ENCODE results near the gene STK24.

STK24 gene

DNA sequence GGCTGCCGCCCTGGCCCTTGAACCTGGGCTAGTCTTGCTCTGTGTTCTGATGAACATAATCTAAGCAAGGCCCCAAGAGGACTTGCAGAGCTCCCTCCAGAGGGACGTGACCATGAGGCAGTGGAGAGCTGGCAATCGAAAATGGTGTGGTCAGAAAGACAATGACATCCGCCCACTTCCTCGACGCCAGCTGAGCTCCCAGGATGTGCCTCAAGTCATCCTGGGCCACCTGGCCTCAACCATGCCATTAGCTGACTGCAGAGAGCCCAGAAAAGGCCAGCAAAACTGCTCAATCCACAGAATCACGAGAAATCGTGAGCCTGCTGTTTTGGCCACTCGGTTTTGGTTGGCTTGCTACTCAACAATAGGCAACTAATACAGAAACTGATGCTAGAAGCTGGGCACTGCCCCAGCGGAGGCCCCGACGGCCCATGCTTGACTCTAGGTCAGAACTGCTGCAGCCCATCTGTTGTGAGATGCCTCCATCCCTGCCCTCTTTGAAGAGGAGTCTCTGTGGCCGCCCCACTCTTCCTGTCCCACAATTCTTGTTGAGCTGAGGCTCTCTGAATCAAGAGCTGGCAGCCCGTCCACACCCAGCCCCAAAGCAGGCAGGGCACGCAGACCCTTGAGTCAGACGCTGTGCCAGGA is 53.3 kb downstream of the STK24 start:
- TF ChIP-seq ARNTL (CRISPR knock-in tag; IDR thresholded peaks at IDR 0.05; ENCODE audit: borderline replicate concordance, low read depth): no peak
- TF ChIP-seq, protein P1, sequence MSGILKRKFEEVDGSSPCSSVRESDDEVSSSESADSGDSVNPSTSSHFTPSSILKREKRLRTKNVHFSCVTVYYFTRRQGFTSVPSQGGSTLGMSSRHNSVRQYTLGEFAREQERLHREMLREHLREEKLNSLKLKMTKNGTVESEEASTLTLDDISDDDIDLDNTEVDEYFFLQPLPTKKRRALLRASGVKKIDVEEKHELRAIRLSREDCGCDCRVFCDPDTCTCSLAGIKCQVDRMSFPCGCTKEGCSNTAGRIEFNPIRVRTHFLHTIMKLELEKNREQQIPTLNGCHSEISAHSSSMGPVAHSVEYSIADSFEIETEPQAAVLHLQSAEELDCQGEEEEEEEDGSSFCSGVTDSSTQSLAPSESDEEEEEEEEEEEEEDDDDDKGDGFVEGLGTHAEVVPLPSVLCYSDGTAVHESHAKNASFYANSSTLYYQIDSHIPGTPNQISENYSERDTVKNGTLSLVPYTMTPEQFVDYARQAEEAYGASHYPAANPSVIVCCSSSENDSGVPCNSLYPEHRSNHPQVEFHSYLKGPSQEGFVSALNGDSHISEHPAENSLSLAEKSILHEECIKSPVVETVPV (CRISPR knock-in tag; IDR thresholded peaks at IDR 0.05): no peak
- no peak for TF ChIP-seq ZFP3 (CRISPR knock-in tag; IDR thresholded peaks at IDR 0.05)
- TF ChIP-seq, protein P2, sequence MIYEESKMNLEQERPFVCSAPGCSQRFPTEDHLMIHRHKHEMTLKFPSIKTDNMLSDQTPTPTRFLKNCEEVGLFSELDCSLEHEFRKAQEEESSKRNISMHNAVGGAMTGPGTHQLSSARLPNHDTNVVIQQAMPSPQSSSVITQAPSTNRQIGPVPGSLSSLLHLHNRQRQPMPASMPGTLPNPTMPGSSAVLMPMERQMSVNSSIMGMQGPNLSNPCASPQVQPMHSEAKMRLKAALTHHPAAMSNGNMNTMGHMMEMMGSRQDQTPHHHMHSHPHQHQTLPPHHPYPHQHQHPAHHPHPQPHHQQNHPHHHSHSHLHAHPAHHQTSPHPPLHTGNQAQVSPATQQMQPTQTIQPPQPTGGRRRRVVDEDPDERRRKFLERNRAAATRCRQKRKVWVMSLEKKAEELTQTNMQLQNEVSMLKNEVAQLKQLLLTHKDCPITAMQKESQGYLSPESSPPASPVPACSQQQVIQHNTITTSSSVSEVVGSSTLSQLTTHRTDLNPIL (CRISPR knock-in tag; IDR thresholded peaks at IDR 0.05; ENCODE audit: low read depth): no peak
- no peak for TF ChIP-seq SNAI2 (CRISPR knock-in tag; IDR thresholded peaks at IDR 0.05)
- TF ChIP-seq TCF4 (CRISPR knock-in tag; IDR thresholded peaks at IDR 0.05; ENCODE audit: borderline replicate concordance): no peak
- no peak for TF ChIP-seq GLIS3 (CRISPR knock-in tag; IDR thresholded peaks at IDR 0.05)
- TF ChIP-seq PPARA (CRISPR knock-in tag; IDR thresholded peaks at IDR 0.05; ENCODE audit: borderline replicate concordance): no peak
- no peak for TF ChIP-seq ZNF8 (CRISPR knock-in tag; IDR thresholded peaks at IDR 0.05)
- no peak for TF ChIP-seq ESRRG (CRISPR knock-in tag; IDR thresholded peaks at IDR 0.05)
- TF ChIP-seq, protein P3, sequence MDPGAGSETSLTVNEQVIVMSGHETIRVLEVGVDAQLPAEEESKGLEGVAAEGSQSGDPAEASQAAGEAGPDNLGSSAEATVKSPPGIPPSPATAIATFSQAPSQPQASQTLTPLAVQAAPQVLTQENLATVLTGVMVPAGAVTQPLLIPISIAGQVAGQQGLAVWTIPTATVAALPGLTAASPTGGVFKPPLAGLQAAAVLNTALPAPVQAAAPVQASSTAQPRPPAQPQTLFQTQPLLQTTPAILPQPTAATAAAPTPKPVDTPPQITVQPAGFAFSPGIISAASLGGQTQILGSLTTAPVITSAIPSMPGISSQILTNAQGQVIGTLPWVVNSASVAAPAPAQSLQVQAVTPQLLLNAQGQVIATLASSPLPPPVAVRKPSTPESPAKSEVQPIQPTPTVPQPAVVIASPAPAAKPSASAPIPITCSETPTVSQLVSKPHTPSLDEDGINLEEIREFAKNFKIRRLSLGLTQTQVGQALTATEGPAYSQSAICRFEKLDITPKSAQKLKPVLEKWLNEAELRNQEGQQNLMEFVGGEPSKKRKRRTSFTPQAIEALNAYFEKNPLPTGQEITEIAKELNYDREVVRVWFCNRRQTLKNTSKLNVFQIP (CRISPR knock-in tag; IDR thresholded peaks at IDR 0.05; ENCODE audit: borderline replicate concordance, low read depth): no peak
- TF ChIP-seq, protein P4, sequence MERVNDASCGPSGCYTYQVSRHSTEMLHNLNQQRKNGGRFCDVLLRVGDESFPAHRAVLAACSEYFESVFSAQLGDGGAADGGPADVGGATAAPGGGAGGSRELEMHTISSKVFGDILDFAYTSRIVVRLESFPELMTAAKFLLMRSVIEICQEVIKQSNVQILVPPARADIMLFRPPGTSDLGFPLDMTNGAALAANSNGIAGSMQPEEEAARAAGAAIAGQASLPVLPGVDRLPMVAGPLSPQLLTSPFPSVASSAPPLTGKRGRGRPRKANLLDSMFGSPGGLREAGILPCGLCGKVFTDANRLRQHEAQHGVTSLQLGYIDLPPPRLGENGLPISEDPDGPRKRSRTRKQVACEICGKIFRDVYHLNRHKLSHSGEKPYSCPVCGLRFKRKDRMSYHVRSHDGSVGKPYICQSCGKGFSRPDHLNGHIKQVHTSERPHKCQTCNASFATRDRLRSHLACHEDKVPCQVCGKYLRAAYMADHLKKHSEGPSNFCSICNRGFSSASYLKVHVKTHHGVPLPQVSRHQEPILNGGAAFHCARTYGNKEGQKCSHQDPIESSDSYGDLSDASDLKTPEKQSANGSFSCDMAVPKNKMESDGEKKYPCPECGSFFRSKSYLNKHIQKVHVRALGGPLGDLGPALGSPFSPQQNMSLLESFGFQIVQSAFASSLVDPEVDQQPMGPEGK (CRISPR knock-in tag; IDR thresholded peaks at IDR 0.05; ENCODE audit: borderline replicate concordance): no peak
- TF ChIP-seq OSR1 (CRISPR knock-in tag; IDR thresholded peaks at IDR 0.05): no peak
- TF ChIP-seq, protein P5, sequence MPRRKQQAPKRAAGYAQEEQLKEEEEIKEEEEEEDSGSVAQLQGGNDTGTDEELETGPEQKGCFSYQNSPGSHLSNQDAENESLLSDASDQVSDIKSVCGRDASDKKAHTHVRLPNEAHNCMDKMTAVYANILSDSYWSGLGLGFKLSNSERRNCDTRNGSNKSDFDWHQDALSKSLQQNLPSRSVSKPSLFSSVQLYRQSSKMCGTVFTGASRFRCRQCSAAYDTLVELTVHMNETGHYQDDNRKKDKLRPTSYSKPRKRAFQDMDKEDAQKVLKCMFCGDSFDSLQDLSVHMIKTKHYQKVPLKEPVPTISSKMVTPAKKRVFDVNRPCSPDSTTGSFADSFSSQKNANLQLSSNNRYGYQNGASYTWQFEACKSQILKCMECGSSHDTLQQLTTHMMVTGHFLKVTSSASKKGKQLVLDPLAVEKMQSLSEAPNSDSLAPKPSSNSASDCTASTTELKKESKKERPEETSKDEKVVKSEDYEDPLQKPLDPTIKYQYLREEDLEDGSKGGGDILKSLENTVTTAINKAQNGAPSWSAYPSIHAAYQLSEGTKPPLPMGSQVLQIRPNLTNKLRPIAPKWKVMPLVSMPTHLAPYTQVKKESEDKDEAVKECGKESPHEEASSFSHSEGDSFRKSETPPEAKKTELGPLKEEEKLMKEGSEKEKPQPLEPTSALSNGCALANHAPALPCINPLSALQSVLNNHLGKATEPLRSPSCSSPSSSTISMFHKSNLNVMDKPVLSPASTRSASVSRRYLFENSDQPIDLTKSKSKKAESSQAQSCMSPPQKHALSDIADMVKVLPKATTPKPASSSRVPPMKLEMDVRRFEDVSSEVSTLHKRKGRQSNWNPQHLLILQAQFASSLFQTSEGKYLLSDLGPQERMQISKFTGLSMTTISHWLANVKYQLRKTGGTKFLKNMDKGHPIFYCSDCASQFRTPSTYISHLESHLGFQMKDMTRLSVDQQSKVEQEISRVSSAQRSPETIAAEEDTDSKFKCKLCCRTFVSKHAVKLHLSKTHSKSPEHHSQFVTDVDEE (CRISPR knock-in tag; IDR thresholded peaks at IDR 0.05): no peak
- no peak for TF ChIP-seq ZFP30 (CRISPR knock-in tag; IDR thresholded peaks at IDR 0.05)
- no peak for TF ChIP-seq TOX (CRISPR knock-in tag; IDR thresholded peaks at IDR 0.05; ENCODE audit: borderline replicate concordance)
- no peak for TF ChIP-seq ZC3H10 (CRISPR knock-in tag; IDR thresholded peaks at IDR 0.05)
- TF ChIP-seq ISL1 (CRISPR knock-in tag; IDR thresholded peaks at IDR 0.05): no peak
- TF ChIP-seq RARB (CRISPR knock-in tag; IDR thresholded peaks at IDR 0.05): no peak
- no peak for ATAC-seq

DNA sequence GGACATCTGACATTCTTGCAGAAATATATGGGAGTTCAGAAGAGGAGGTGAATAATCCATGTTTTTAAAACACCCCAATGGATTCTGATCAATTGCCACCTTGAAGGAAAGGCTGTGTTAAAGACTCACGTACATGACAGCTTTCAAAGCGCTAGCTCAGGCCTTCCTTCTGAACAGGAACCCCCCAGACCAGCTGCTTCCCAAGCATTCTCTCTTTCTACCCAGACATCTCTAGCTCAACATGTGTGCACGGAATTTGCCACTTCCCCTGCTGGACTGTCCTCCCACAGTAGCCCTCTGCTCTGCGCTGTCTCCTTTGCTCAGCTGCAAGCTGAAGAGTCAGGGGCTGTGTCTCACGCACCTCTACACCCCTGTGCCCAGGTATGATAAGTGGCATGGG is 54.5 kb downstream of the STK24 start:
- TF ChIP-seq TCF4 (CRISPR knock-in tag; IDR thresholded peaks at IDR 0.05; ENCODE audit: borderline replicate concordance): no peak
- TF ChIP-seq CSDC2 (CRISPR knock-in tag; IDR thresholded peaks at IDR 0.05): no peak
- TF ChIP-seq, protein P4 (CRISPR knock-in tag; IDR thresholded peaks at IDR 0.05; ENCODE audit: borderline replicate concordance): no peak
- TF ChIP-seq ZNF70 (CRISPR knock-in tag; IDR thresholded peaks at IDR 0.05): no peak
- TF ChIP-seq, protein P5 (CRISPR knock-in tag; IDR thresholded peaks at IDR 0.05): no peak
- TF ChIP-seq OSR1 (CRISPR knock-in tag; IDR thresholded peaks at IDR 0.05): no peak
- TF ChIP-seq BACH2 (CRISPR knock-in tag; IDR thresholded peaks at IDR 0.05; ENCODE audit: borderline replicate concordance): no peak
- no peak for TF ChIP-seq ZNF8 (CRISPR knock-in tag; IDR thresholded peaks at IDR 0.05)
- no peak for ATAC-seq
